ENCODE measurements around the gene DNMT1. TPM values are rescaled to one million over a fixed set of nuclear protein-coding genes. Genes with fewer than 3 reads are reported as not detected.

Gene DNMT1
- total RNA-seq, 2 donors from 2014 or later: 57.5 to 61.2 TPM

DNA sequence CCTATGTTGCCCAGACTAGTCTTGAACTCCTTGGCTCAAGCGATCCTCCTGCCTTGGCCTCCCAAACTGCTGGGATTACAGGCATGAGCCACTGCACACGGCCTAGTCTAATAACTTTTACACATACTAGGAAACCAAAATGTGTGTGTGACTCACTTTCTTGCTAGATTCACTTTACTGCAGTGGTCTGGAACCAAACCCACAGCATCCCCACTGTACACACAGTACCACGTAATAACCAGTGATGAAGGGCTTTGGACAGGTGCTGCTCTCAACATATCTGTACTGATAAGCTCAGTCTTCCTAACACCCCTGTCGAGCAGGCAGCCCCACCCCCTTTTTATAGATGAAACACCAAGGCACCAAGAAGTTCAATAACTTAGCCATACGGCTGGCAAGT is 5.1 kb downstream of the DNMT1 start:
- TF ChIP-seq, protein P1, sequence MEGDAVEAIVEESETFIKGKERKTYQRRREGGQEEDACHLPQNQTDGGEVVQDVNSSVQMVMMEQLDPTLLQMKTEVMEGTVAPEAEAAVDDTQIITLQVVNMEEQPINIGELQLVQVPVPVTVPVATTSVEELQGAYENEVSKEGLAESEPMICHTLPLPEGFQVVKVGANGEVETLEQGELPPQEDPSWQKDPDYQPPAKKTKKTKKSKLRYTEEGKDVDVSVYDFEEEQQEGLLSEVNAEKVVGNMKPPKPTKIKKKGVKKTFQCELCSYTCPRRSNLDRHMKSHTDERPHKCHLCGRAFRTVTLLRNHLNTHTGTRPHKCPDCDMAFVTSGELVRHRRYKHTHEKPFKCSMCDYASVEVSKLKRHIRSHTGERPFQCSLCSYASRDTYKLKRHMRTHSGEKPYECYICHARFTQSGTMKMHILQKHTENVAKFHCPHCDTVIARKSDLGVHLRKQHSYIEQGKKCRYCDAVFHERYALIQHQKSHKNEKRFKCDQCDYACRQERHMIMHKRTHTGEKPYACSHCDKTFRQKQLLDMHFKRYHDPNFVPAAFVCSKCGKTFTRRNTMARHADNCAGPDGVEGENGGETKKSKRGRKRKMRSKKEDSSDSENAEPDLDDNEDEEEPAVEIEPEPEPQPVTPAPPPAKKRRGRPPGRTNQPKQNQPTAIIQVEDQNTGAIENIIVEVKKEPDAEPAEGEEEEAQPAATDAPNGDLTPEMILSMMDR (IDR thresholded peaks at IDR 0.05): no peak
- Histone ChIP-seq H3K9me3 (no peaks in the 10 kb centered on the region), H3K4me1 (ENCODE audit: control insufficient read depth in 1 of 2, low read depth in 2 of 2) (peaks cover 3 to 22% of the 10 kb centered on the region in 2 donors), H3K36me3 (no peaks in the 10 kb centered on the region), H3K4me3 (no peak overlapping the region), H3K27me3 (replicated peaks; ENCODE audit: insufficient read depth) (no peaks in the 10 kb centered on the region), H3K27ac (no peak overlapping the region)
- no peak for ATAC-seq (ENCODE audit: insufficient number of reproducible peaks, low FRiP score, low read depth)
- DNase-seq (ENCODE audit: low spot score): no peak

DNA sequence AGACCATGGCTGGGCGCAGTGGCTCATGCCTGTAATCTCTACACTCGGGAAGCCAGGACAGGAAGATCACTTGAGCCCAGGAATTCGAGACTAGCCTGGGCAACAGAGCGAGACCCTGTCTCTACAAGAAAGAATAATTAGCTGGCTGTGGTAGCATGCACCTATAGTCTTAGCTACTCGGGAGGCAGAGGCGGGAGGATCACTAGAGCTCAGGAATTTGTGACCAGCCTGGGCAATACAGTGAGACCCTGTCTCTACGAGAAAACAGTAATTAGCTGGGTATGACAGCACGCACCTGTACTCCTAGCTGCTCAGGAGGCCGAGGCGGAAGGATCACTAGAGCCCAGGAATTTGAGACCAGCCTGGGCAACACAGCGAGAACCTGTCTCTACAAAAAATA is 7.4 kb downstream of the DNMT1 start:
- Histone ChIP-seq H3K9me3 (no peaks in the 10 kb centered on the region), H3K36me3 (no peaks in the 10 kb centered on the region), H3K27me3 (replicated peaks; ENCODE audit: insufficient read depth) (no peaks in the 10 kb centered on the region), H3K27ac (no peak overlapping the region), H3K4me3 (no peak overlapping the region), H3K4me1 (ENCODE audit: control insufficient read depth in 1 of 2, low read depth in 2 of 2) (peaks cover 0 to 9% of the 10 kb centered on the region in 2 donors)
- TF ChIP-seq, protein P1 (IDR thresholded peaks at IDR 0.05): no peak
- ATAC-seq (ENCODE audit: insufficient number of reproducible peaks, low FRiP score, low read depth) (no peak), DNase-seq (ENCODE audit: low spot score) (no peak)

DNA sequence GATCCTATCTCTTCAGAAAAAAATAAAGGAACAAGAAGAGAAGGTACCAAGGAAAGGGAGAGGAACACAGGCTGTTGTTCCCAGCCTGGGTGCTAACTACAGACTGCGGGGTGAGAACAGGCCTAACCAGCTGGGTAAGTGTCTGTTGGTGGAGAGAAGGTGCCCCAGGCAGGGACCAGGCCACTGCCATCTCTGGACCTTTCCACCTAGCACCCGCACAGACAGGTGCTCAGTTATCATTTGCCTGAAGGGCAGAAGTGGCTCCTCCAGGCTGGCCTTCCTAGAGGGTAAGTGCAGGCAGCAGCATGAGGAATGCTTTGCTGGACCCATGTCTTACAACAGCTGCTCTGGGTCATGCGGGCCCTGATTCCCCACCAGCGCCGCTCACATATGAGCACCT is 10.1 kb downstream of the DNMT1 start:
- no peaks in the 10 kb centered on the region for H3K4me1 ChIP-seq (ENCODE audit: control insufficient read depth in 1 of 2, low read depth in 2 of 2)
- H3K27ac ChIP-seq: no peak overlapping the region
- H3K36me3 ChIP-seq: peaks cover 7% of the 10 kb centered on the region
- no peak for DNase-seq (ENCODE audit: low spot score)
- H3K4me3 ChIP-seq: no peak overlapping the region
- no peaks in the 10 kb centered on the region for H3K9me3 ChIP-seq
- TF ChIP-seq, protein P1 (IDR thresholded peaks at IDR 0.05): no peak
- no peak for ATAC-seq (ENCODE audit: insufficient number of reproducible peaks, low FRiP score, low read depth)
- H3K27me3 ChIP-seq (replicated peaks; ENCODE audit: insufficient read depth): no peaks in the 10 kb centered on the region

DNA sequence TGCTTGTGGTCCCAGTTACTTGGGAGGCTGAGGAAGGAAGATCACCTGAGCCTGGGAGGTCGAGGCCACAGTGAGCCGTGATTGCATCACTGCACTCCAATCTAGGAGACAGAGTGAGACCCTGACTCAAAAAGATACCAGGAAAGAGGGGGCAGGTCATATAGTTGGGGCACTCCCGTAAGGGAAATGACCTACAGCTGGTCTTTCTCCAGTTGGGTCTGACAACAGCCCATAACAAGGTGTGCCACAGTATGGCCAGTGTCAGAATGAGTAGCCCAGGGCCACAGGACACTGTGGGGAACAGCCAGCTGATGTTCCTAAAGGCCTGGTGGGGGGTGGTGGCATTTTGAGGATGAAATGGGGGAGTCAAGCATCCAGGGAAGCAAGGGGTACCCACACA is 10.8 kb downstream of the DNMT1 start:
- H3K36me3 ChIP-seq: peaks cover 12% of the 10 kb centered on the region
- no peaks in the 10 kb centered on the region for H3K4me1 ChIP-seq (ENCODE audit: control insufficient read depth in 1 of 2, low read depth in 2 of 2)
- DNase-seq (ENCODE audit: low spot score): no peak
- no peak overlapping the region for H3K27ac ChIP-seq
- H3K9me3 ChIP-seq: no peaks in the 10 kb centered on the region
- ATAC-seq (ENCODE audit: insufficient number of reproducible peaks, low FRiP score, low read depth): no peak
- no peak overlapping the region for H3K4me3 ChIP-seq
- TF ChIP-seq, protein P1 (IDR thresholded peaks at IDR 0.05): no peak
- H3K27me3 ChIP-seq (replicated peaks; ENCODE audit: insufficient read depth): no peaks in the 10 kb centered on the region

DNA sequence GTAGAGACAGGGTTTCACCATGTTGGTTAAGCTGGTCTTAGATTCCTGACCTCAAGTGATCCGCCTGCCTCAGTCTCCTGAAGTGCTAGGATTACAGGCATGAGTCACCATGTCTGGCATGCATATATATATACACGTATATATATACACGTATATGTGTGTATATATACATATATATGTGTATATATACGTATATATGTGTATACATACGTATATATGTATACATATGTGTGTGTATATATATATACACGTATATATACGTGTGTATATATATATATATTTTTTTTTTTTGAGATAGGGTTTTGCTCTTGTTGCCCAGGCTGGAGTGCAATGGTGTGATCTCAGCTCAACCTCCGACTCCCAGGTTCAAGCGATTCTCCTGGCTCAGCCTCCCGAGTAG is 11.9 kb downstream of the DNMT1 start:
- Histone ChIP-seq H3K27me3 (replicated peaks; ENCODE audit: insufficient read depth) (no peaks in the 10 kb centered on the region), H3K27ac (no peak overlapping the region), H3K36me3 (peaks cover 12% of the 10 kb centered on the region), H3K4me1 (ENCODE audit: control insufficient read depth in 1 of 2, low read depth in 2 of 2) (no peaks in the 10 kb centered on the region), H3K4me3 (no peak overlapping the region), H3K9me3 (no peaks in the 10 kb centered on the region)
- TF ChIP-seq, protein P1 (IDR thresholded peaks at IDR 0.05): no peak
- ATAC-seq (ENCODE audit: insufficient number of reproducible peaks, low FRiP score, low read depth) (no peak), DNase-seq (ENCODE audit: low spot score) (no peak)

Measured in thoracic aorta (tissue), 2 donors.